Uterus (tissue), 2 donors: ENCODE data around the gene ALDH1L1.

ENCODE experiments used
- CTCF ChIP-seq, 4 experiments: fragments of 200-600 bp in 2 of 4; fragments of 450-650 bp in 2 of 4; sonication (generic) in 2 of 4; IDR thresholded peaks; one replicate each; pipeline ENCODE4 v1.5.1; 2016 to 2019; ENCODE audit warnings: antibody characterized with exemption in 4 of 4, mild to moderate bottlenecking in 2 of 4, moderate library complexity in 1 of 4
- POLR2A ChIP-seq, 2 donors: fragments of 450-650 bp; IDR thresholded peaks; one replicate each; pipeline ENCODE4 v1.6.1; 2016; ENCODE audit warnings: antibody characterized with exemption in 2 of 2, mild to moderate bottlenecking in 1 of 2, moderate library complexity in 1 of 2

- TF ChIP-seq CTCF (IDR thresholded peaks at IDR 0.05) (no peak), POLR2A (IDR thresholded peaks at IDR 0.05) (no peak)
Measured at GRCh38 chr3:126067959-126068358, 112.4 kb downstream of the ALDH1L1 start.
